A549 (cell line): ENCODE results near the gene PRKG1.

Experiments used
- EP300 ChIP-seq, 2 experiments: fragments of >200 bp; sonication (Bioruptor Twin); formaldehyde crosslinking; IDR thresholded peaks; 2 replicates in 1 of 2; 3 replicates in 1 of 2; pipeline ENCODE4 v1.6.1; 2016 to 2017
- HDAC2 ChIP-seq: fragments of 200-600 bp; sonication (generic); IDR thresholded peaks from 2 replicates; pipeline ENCODE4 v1.6.1; 2016
- HOXB13 ChIP-seq: fragments of 250-450 bp; sonication (Bioruptor Pico); IDR thresholded peaks from 2 replicates; pipeline ENCODE4 v1.5.0; 2020; ENCODE audit warnings: low read depth, mild to moderate bottlenecking, moderate library complexity
- NR3C1 ChIP-seq: fragments of >200 bp; sonication (Bioruptor Twin); formaldehyde crosslinking; IDR thresholded peaks from 3 replicates; pipeline ENCODE4 v1.6.1; 2017
- PHF8 ChIP-seq: fragments of 200-600 bp; sonication (generic); IDR thresholded peaks from 2 replicates; pipeline ENCODE4 v1.6.1; 2016; ENCODE audit warnings: low read depth, mild to moderate bottlenecking, antibody characterized with exemption, moderate library complexity, borderline replicate concordance
- ZC3H11A ChIP-seq: fragments of 450-650 bp; IDR thresholded peaks from 2 replicates; pipeline ENCODE4 v1.6.1; 2014; ENCODE audit warnings: antibody characterized with exemption, mild to moderate bottlenecking
- TF ChIP-seq, protein P1 (sequence below): fragments of >200 bp; sonication (Bioruptor Twin); formaldehyde crosslinking; IDR thresholded peaks from 3 replicates; pipeline ENCODE4 v1.5.1; 2016
- TF ChIP-seq, protein P2 (sequence below): IDR thresholded peaks from 2 replicates; pipeline ENCODE4 v1.6.1; 2012

DNA sequence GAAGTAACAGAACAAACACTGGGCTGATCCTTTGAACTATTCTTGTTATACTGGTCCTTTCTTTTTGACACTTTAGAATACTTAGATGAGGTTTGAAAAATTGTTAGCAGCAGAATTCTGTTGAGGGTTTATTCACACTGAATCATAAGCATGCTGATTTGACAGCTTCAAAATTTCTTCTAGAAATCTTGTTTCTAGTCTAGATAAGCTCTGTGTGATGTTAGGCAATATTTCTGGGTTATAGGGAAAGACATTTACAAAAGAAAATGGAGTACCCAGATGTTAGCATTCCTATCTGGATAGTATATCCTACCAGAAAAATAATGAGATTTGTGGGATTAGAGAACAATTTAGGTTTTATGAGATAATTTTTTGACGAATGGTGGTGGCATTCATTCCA is 613.0 kb downstream of the PRKG1 start:
- TF ChIP-seq NR3C1 (no peak), EP300 (IDR thresholded peaks at IDR 0.05) (no peak), PHF8 (no peak), ZC3H11A (no peak), HDAC2 (no peak), HOXB13 (CRISPR knock-in tag) (no peak)
- TF ChIP-seq, protein P1, sequence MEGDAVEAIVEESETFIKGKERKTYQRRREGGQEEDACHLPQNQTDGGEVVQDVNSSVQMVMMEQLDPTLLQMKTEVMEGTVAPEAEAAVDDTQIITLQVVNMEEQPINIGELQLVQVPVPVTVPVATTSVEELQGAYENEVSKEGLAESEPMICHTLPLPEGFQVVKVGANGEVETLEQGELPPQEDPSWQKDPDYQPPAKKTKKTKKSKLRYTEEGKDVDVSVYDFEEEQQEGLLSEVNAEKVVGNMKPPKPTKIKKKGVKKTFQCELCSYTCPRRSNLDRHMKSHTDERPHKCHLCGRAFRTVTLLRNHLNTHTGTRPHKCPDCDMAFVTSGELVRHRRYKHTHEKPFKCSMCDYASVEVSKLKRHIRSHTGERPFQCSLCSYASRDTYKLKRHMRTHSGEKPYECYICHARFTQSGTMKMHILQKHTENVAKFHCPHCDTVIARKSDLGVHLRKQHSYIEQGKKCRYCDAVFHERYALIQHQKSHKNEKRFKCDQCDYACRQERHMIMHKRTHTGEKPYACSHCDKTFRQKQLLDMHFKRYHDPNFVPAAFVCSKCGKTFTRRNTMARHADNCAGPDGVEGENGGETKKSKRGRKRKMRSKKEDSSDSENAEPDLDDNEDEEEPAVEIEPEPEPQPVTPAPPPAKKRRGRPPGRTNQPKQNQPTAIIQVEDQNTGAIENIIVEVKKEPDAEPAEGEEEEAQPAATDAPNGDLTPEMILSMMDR = no peak
- TF ChIP-seq, protein P2, sequence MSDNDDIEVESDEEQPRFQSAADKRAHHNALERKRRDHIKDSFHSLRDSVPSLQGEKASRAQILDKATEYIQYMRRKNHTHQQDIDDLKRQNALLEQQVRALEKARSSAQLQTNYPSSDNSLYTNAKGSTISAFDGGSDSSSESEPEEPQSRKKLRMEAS = no peak
